ENCODE data around the gene ALPG. TPM values are rescaled to one million over a fixed set of nuclear protein-coding genes. Genes with fewer than 3 reads are reported as not detected.

Gene ALPG
- total RNA-seq, 1 experiment from 2014 or later = 1.2 TPM

GRCh38 chr2:232418466-232419244, 12.0 kb downstream of the ALPG start (continued):
- TF ChIP-seq ZNF423 (CRISPR knock-in tag; IDR thresholded peaks at IDR 0.05) = peak; percentile 58
- no peak for TF ChIP-seq E2F4 (CRISPR knock-in tag; IDR thresholded peaks at IDR 0.05; ENCODE audit: borderline replicate concordance, low read depth)
- TF ChIP-seq SOX15 (CRISPR knock-in tag; IDR thresholded peaks at IDR 0.05) = no peak
- 0 out of 2 replicates have a peak, but pooled peaks have one; percentile 10 for TF ChIP-seq USF2 (CRISPR knock-in tag; IDR thresholded peaks at IDR 0.05)
- TF ChIP-seq ZNF219 (CRISPR knock-in tag; IDR thresholded peaks at IDR 0.05; ENCODE audit: borderline replicate concordance) = no peak
- TF ChIP-seq ATF3 (CRISPR knock-in tag; conservative IDR thresholded peaks at IDR 0.05) = no peak
- TF ChIP-seq ZNF532 (CRISPR knock-in tag; IDR thresholded peaks at IDR 0.05; ENCODE audit: borderline replicate concordance) = no peak
- no peak for TF ChIP-seq GABPB1 (CRISPR knock-in tag; IDR thresholded peaks at IDR 0.05)
- TF ChIP-seq ZSCAN18 (CRISPR knock-in tag; IDR thresholded peaks at IDR 0.05) = no peak
- no peak for TF ChIP-seq NR3C1 (CRISPR knock-in tag; conservative IDR thresholded peaks at IDR 0.05; ENCODE audit: low read depth)
- 0 out of 2 replicates have a peak, but pooled peaks have one; percentile 9 for TF ChIP-seq TP53 (CRISPR knock-in tag; IDR thresholded peaks at IDR 0.05)
- TF ChIP-seq ZNF232 (CRISPR knock-in tag; IDR thresholded peaks at IDR 0.05) = no peak
- peak; percentile 31; the same call in 1 of the 2 replicates for TF ChIP-seq HMGXB4 (CRISPR knock-in tag; IDR thresholded peaks at IDR 0.05)
- TF ChIP-seq ZNF138 (CRISPR knock-in tag; conservative IDR thresholded peaks at IDR 0.05) = no peak
- TF ChIP-seq KAT7 (CRISPR knock-in tag; IDR thresholded peaks at IDR 0.05; ENCODE audit: borderline replicate concordance) = 0 out of 2 replicates have a peak, but pooled peaks have one; percentile 9
- TF ChIP-seq SP1 (CRISPR knock-in tag; conservative IDR thresholded peaks at IDR 0.05) = no peak
- TF ChIP-seq ETV6 (CRISPR knock-in tag; IDR thresholded peaks at IDR 0.05) = no peak
- TF ChIP-seq TCF7 (CRISPR knock-in tag; IDR thresholded peaks at IDR 0.05; ENCODE audit: low read depth) = no peak
- TF ChIP-seq AR (CRISPR knock-in tag; IDR thresholded peaks at IDR 0.05) = no peak
- TF ChIP-seq IRF1 (CRISPR knock-in tag; IDR thresholded peaks at IDR 0.05) = no peak
- TF ChIP-seq RELA (CRISPR knock-in tag; IDR thresholded peaks at IDR 0.05; ENCODE audit: borderline replicate concordance) = no peak
- TF ChIP-seq TEAD1 (CRISPR knock-in tag; IDR thresholded peaks at IDR 0.05) = no peak
- no peak for TF ChIP-seq NR2C2 (CRISPR knock-in tag; IDR thresholded peaks at IDR 0.05)
- no peak for TF ChIP-seq E2F5 (CRISPR knock-in tag; IDR thresholded peaks at IDR 0.05)

Data from WTC11 (cell line).